ENCODE measurements around the gene DPYSL3. TPM values are rescaled to one million over a fixed set of nuclear protein-coding genes. Genes with fewer than 3 reads are reported as not detected.

The DPYSL3 gene
- total RNA-seq, 1 experiment from 2014 or later: 24.8 TPM

DNA sequence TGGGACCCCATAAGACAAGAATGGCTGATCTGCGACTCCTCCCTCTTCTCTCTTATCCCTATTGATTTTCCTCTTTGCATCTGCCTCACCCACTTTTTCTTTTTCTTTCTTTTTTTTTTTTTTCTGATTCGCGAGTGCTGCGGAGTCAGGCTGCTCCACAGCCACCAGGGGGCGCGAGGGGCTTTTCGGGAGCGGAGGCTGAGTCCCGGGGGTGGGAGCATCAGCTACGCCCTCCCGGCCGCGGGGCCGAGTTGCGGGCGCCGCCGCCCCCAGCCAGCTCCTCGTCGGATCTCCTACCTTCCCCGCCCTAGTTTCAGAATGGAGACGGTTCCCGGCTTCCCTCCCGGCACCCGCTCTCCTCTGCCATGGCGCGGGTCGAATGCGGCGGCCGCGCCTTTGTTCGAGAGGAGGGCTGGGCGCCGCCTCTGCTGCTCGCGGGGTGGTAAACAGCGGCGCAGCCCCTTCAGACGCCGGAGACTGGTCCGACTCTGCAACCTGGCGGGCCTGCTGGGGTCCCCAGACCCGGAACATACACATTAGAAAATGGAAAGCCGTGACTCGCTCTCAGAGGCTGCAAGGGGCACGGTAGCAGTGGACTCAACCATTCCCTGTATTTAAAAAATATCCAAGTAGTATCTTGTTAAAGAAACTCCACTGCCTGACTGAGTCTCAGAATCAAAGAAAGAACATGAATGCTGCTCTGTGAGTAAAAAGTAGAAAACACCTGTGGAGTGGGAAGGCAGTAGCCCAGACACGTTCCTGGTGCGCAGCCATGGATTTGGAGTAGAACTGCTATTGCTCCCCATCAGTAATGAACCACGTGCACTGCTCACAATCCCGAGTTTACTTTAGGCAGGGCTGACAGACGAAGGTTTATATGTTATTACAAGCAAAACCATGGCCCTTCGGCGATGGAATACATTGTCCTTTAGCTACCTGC, 55.7 kb downstream of the DPYSL3 start:
- intact Hi-C loops (cut with micrococcal nuclease; ENCODE audit: unreplicated experiment): loop anchor here (1.0 kb wide), 2 partner anchors 105 to 123 kb away; no protein-coding TSS in a partner anchor
- no TSS peak for BruUV-seq (replicated peaks)
- peak overlapping the region; percentile 76 for H3K27ac ChIP-seq (ENCODE audit: low read depth, low read length, poor library complexity, severe bottlenecking)

DNA sequence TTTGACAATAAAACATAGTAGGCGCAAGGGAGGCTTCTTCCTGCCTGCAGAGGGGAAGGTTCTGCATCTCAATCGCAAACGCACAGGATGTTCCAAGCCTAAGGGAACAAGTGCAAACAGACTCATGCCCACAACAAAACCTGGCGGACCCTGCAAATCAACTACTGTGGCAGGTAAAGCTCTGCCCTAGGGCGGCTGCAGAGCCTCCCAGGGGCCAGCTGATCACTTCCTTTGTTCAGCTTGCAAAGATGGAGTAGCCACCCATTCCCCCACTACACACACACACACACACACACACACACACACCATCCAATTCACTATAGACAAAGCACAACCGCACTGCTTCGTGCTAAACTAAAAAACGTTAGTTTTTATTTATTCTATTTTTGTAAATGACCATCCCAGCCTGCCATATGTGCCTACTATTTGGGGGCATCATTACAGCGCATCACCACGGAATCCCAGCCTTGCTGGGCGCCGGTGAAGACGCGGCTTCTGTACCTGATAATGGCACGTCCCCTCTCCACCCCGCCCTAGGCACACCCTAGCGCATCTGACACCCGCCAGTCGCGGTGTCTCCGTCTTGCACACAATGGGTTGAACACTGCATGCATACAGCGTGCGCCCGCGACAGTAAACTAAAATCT, 57.6 kb downstream of the DPYSL3 start:
- BruUV-seq (replicated peaks): no TSS peak

More for the DNA sequence above, 55.7 kb downstream of the DPYSL3 start:
- Histone ChIP-seq H3K9me3 (ENCODE audit: low read depth, low read length, poor library complexity, severe bottlenecking) (no peaks in the 10 kb centered on the region), H3K4me3 (ENCODE audit: low read depth, low read length, poor library complexity, severe bottlenecking) (peak overlapping the region; percentile 77), H3K27me3 (replicated peaks; ENCODE audit: insufficient read depth, low read depth, low read length, poor library complexity) (no peaks in the 10 kb centered on the region), H3K4me1 (ENCODE audit: insufficient read depth, low read length, poor library complexity, severe bottlenecking) (peaks cover 20% of the 10 kb centered on the region), H3K36me3 (ENCODE audit: insufficient read depth, low read length, poor library complexity, severe bottlenecking) (no peaks in the 10 kb centered on the region)
- TF ChIP-seq EZH2 (IDR thresholded peaks at IDR 0.05; ENCODE audit: borderline replicate concordance, low read depth, low read length, poor library complexity, severe bottlenecking): no peak
- TF ChIP-seq, protein P1, sequence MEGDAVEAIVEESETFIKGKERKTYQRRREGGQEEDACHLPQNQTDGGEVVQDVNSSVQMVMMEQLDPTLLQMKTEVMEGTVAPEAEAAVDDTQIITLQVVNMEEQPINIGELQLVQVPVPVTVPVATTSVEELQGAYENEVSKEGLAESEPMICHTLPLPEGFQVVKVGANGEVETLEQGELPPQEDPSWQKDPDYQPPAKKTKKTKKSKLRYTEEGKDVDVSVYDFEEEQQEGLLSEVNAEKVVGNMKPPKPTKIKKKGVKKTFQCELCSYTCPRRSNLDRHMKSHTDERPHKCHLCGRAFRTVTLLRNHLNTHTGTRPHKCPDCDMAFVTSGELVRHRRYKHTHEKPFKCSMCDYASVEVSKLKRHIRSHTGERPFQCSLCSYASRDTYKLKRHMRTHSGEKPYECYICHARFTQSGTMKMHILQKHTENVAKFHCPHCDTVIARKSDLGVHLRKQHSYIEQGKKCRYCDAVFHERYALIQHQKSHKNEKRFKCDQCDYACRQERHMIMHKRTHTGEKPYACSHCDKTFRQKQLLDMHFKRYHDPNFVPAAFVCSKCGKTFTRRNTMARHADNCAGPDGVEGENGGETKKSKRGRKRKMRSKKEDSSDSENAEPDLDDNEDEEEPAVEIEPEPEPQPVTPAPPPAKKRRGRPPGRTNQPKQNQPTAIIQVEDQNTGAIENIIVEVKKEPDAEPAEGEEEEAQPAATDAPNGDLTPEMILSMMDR (conservative IDR thresholded peaks at IDR 0.05; ENCODE audit: low read depth, low read length): peak; percentile 99
- ChIA-PET POLR2A (ENCODE audit: low non-redundant PET) (no interaction called here), CTCF (interaction anchor here (0.7 to 2.5 kb wide), 8 partner anchors 9 to 1705 kb away, joined by 3 to 19 read pairs (median 4); no protein-coding TSS in a partner anchor)
- peak; percentile 94 for DNase-seq (ENCODE audit: low spot score)

DNA sequence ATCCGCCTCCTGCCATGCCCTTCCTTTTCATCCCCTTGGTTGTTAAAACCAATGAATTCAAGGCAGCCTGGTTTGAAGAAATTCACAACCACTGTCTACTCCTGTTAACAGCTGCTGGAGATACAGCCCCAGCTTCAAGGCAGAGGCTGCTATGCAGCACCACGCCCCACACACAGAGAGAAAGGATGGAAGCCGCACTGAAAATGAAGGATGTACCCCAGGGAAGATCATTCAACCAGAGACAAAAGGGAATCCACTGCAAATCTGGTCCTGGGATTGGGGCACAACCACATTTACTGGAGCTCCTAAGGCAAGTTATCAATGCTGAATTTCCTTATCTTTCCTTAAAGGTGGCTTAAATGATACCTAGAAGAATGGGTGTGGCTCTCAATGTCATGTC, 58.7 kb downstream of the DPYSL3 start:
- intact Hi-C loops (cut with micrococcal nuclease; ENCODE audit: unreplicated experiment): no loop called here
- H3K27me3 ChIP-seq (replicated peaks; ENCODE audit: insufficient read depth, low read depth, low read length, poor library complexity): no peaks in the 10 kb centered on the region
- no peaks in the 10 kb centered on the region for H3K36me3 ChIP-seq (ENCODE audit: insufficient read depth, low read length, poor library complexity, severe bottlenecking)
- H3K4me3 ChIP-seq (ENCODE audit: low read depth, low read length, poor library complexity, severe bottlenecking): no peak overlapping the region
- no peak for TF ChIP-seq EZH2 (IDR thresholded peaks at IDR 0.05; ENCODE audit: borderline replicate concordance, low read depth, low read length, poor library complexity, severe bottlenecking)
- TF ChIP-seq, protein P1 (conservative IDR thresholded peaks at IDR 0.05; ENCODE audit: low read depth, low read length): no peak
- ChIA-PET CTCF (no interaction called here), POLR2A (ENCODE audit: low non-redundant PET) (no interaction called here)
- no TSS peak for BruUV-seq (replicated peaks)
- H3K27ac ChIP-seq (ENCODE audit: low read depth, low read length, poor library complexity, severe bottlenecking): no peak overlapping the region
- DNase-seq (ENCODE audit: low spot score): no peak
- peaks cover 20% of the 10 kb centered on the region for H3K4me1 ChIP-seq (ENCODE audit: insufficient read depth, low read length, poor library complexity, severe bottlenecking)
- no peaks in the 10 kb centered on the region for H3K9me3 ChIP-seq (ENCODE audit: low read depth, low read length, poor library complexity, severe bottlenecking)

More for the DNA sequence above, 57.6 kb downstream of the DPYSL3 start:
- intact Hi-C loops (cut with micrococcal nuclease; ENCODE audit: unreplicated experiment): no loop called here
- no peaks in the 10 kb centered on the region for H3K36me3 ChIP-seq (ENCODE audit: insufficient read depth, low read length, poor library complexity, severe bottlenecking)
- TF ChIP-seq, protein P1 (conservative IDR thresholded peaks at IDR 0.05; ENCODE audit: low read depth, low read length): no peak
- TF ChIP-seq EZH2 (IDR thresholded peaks at IDR 0.05; ENCODE audit: borderline replicate concordance, low read depth, low read length, poor library complexity, severe bottlenecking): no peak
- no peaks in the 10 kb centered on the region for H3K27me3 ChIP-seq (replicated peaks; ENCODE audit: insufficient read depth, low read depth, low read length, poor library complexity)
- CTCF ChIA-PET: no interaction called here
- H3K4me3 ChIP-seq (ENCODE audit: low read depth, low read length, poor library complexity, severe bottlenecking): peak overlapping the region; percentile 77
- no peak for DNase-seq (ENCODE audit: low spot score)
- no peak overlapping the region for H3K27ac ChIP-seq (ENCODE audit: low read depth, low read length, poor library complexity, severe bottlenecking)
- H3K4me1 ChIP-seq (ENCODE audit: insufficient read depth, low read length, poor library complexity, severe bottlenecking): peaks cover 20% of the 10 kb centered on the region
- H3K9me3 ChIP-seq (ENCODE audit: low read depth, low read length, poor library complexity, severe bottlenecking): no peaks in the 10 kb centered on the region
- POLR2A ChIA-PET (ENCODE audit: low non-redundant PET): no interaction called here
